ENCODE measurements around the gene CCDC8. TPM values are rescaled to one million over a fixed set of nuclear protein-coding genes. Genes with fewer than 3 reads are reported as not detected.
A peak's percentile ranks its signal among the peaks of the same experiment; 100 is the strongest.

CCDC8 gene
- total and polyA plus RNA-seq, 9 of the 15 experiments (the other 6 are each of a cell fraction or from before 2014, with no cell fraction given) = 0.68 to 30.8 (median 15.6) TPM

GRCh38 chr19:46413262-46414031 lies at the start of gene CCDC8 (continued):
- no peak; the same call in 1 of the 2 replicates for TF ChIP-seq FOSL1 (tag; conservative IDR thresholded peaks at IDR 0.05)
- 0 out of 4 replicates have a peak, but pooled peaks of 1 of the 2 experiments have one; percentile 19 for TF ChIP-seq FOXA3 (CRISPR knock-in tag; conservative IDR thresholded peaks at IDR 0.05 in 1 of 2, IDR thresholded peaks at IDR 0.05 in 1 of 2)
- no peak for TF ChIP-seq CEBPZ (IDR thresholded peaks at IDR 0.05; ENCODE audit: borderline replicate concordance, low read depth, low read length)
- peak; percentile 35; the same call in 1 of the 2 replicates for TF ChIP-seq ZNF830 (CRISPR knock-in tag; IDR thresholded peaks at IDR 0.05)
- TF ChIP-seq ZNF561 (CRISPR knock-in tag; conservative IDR thresholded peaks at IDR 0.05) = no peak
- TF ChIP-seq BCOR (IDR thresholded peaks at IDR 0.05) = peak; percentile 58
- TF ChIP-seq ZNF354B (CRISPR knock-in tag; IDR thresholded peaks at IDR 0.05) = no peak
- TF ChIP-seq HMGXB4 (CRISPR knock-in tag; IDR thresholded peaks at IDR 0.05) = no peak
- TF ChIP-seq SMARCE1 (IDR thresholded peaks at IDR 0.05) = no peak
- TF ChIP-seq ZNF23 (CRISPR knock-in tag; IDR thresholded peaks at IDR 0.05) = no peak
- no peak for TF ChIP-seq ZNF12 (CRISPR knock-in tag; IDR thresholded peaks at IDR 0.05)
- no peak for TF ChIP-seq ATF1 (CRISPR knock-in tag; IDR thresholded peaks at IDR 0.05)
- TF ChIP-seq ATF1 (tag; IDR thresholded peaks at IDR 0.05) = peak; percentile 88
- no peak for TF ChIP-seq ZNF274 (IDR thresholded peaks at IDR 0.05; ENCODE audit: borderline replicate concordance, low read depth, low read length)
- TF ChIP-seq IFI16 (CRISPR knock-in tag; IDR thresholded peaks at IDR 0.05) = no peak
- TF ChIP-seq ZNF785 (CRISPR knock-in tag; IDR thresholded peaks at IDR 0.05) = no peak
- TF ChIP-seq ZNF699 (CRISPR knock-in tag; IDR thresholded peaks at IDR 0.05; ENCODE audit: insufficient replicate concordance) = no peak
- peak; percentile 7 for TF ChIP-seq E2F8 (IDR thresholded peaks at IDR 0.05; ENCODE audit: low read depth, partially characterized antibody)
- TF ChIP-seq ESRRA (IDR thresholded peaks at IDR 0.05; ENCODE audit: borderline replicate concordance, low read depth) = peak; percentile 96
- TF ChIP-seq WHSC1 (IDR thresholded peaks at IDR 0.05; ENCODE audit: low read length) = no peak
- no peak for TF ChIP-seq HDAC2 (IDR thresholded peaks at IDR 0.05)
- TF ChIP-seq ZKSCAN8 (CRISPR knock-in tag; IDR thresholded peaks at IDR 0.05) = no peak
- TF ChIP-seq ZC3H8 (IDR thresholded peaks at IDR 0.05) = no peak
